ENCODE results near the gene TNC. TPM values are rescaled to one million over a fixed set of nuclear protein-coding genes. Genes with fewer than 3 reads are reported as not detected.

Gene TNC
- total RNA-seq, 2 donors from 2014 or later = 67.5 to 172 TPM

DNA sequence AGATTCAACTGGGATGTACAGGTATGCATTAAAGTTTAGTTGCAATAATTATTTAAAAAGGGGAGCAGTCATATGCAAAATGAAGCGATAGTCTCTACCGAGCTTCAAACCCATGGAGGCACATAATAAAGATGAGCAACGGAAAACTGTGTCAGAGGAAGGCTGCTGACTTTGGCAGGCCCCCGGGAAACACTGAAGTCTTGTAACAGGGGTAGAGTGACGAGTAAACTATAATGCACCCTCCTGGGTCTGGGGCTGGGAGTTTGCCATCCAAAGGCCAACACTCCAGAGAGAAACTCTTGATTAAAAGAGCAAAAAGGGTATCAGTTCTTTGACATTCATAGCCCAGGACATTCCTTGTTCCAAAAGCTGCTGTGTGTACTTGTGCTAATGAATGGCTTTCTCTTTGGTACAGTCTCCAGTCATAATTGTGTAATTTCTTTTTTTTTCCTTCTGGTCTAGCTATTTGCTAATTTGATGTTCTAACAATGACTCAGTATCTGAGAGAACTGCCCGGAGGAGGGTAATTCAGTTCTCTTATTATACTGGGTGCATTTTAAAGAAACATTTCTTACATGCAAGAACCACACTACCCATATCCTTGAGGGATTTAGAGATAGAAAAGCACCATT lies 59.2 kb downstream of the TNC start:
- Mint-ChIP-seq H3K4me3 (no peak overlapping the region), H3K36me3 (ENCODE audit: low read depth) (peaks cover 79% of the 10 kb centered on the region), H3K9me3 (no peaks in the 10 kb centered on the region), H3K27me3 (ENCODE audit: insufficient read depth) (no peaks in the 10 kb centered on the region), H3K27ac (no peak overlapping the region), H3K4me1 (peaks cover 3% of the 10 kb centered on the region)
- no peaks in the 10 kb centered on the region for H3K27me3 ChIP-seq (ENCODE audit: control insufficient read depth, insufficient read depth, low read length, poor library complexity, severe bottlenecking)
- no peak for DNase-seq
- H3K9ac ChIP-seq (ENCODE audit: extremely low read depth, low read length, poor library complexity, severe bottlenecking) = no peak overlapping the region
- no peaks in the 10 kb centered on the region for H3K9me3 ChIP-seq (ENCODE audit: control insufficient read depth, low read length)
- 92 to 95% methylated on average over 5 to 6 of the region's 6 CpGs for WGBS, 2 experiments (ENCODE audit: insufficient coverage in 1 of 2, insufficient read length in 1 of 2)
- H3K36me3 ChIP-seq (ENCODE audit: control insufficient read depth, insufficient read depth, low read length) = peaks cover 33% of the 10 kb centered on the region
- no peak overlapping the region for H3K27ac ChIP-seq (ENCODE audit: low read depth, low read length)
- H3K4me3 ChIP-seq (ENCODE audit: low read length) = no peak overlapping the region
- TF ChIP-seq, protein P1, sequence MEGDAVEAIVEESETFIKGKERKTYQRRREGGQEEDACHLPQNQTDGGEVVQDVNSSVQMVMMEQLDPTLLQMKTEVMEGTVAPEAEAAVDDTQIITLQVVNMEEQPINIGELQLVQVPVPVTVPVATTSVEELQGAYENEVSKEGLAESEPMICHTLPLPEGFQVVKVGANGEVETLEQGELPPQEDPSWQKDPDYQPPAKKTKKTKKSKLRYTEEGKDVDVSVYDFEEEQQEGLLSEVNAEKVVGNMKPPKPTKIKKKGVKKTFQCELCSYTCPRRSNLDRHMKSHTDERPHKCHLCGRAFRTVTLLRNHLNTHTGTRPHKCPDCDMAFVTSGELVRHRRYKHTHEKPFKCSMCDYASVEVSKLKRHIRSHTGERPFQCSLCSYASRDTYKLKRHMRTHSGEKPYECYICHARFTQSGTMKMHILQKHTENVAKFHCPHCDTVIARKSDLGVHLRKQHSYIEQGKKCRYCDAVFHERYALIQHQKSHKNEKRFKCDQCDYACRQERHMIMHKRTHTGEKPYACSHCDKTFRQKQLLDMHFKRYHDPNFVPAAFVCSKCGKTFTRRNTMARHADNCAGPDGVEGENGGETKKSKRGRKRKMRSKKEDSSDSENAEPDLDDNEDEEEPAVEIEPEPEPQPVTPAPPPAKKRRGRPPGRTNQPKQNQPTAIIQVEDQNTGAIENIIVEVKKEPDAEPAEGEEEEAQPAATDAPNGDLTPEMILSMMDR (conservative IDR thresholded peaks at IDR 0.05) = no peak
- peaks cover 3% of the 10 kb centered on the region for H3K4me1 ChIP-seq (ENCODE audit: control insufficient read depth, insufficient read depth, low read length)

DNA sequence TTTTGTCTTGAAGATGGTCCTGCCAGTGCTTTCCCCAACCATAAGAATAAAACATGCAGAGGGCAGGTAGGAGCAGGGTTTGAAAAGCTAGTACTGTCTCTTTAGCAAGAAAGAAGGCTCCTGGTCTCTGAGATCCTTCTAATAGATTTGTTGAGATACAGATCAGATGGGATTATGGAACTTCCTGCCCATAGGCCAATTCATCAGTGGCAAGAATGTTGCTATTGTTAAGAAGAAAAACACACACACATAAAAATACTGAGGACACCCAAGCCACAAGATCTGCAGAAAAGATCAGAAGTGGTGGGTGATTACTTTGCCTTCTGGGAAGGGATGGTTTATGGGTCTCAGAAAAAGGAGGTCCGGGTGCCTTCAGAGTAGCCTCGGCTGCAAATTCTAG lies 59.8 kb downstream of the TNC start:
- Mint-ChIP-seq H3K9me3 (no peaks in the 10 kb centered on the region), H3K36me3 (ENCODE audit: low read depth) (peaks cover 72% of the 10 kb centered on the region), H3K4me3 (no peak overlapping the region), H3K27me3 (ENCODE audit: insufficient read depth) (no peaks in the 10 kb centered on the region), H3K4me1 (peaks cover 3% of the 10 kb centered on the region), H3K27ac (no peak overlapping the region)
- Histone ChIP-seq H3K27ac (ENCODE audit: low read depth, low read length) (no peak overlapping the region), H3K9ac (ENCODE audit: extremely low read depth, low read length, poor library complexity, severe bottlenecking) (no peak overlapping the region), H3K9me3 (ENCODE audit: control insufficient read depth, low read length) (no peaks in the 10 kb centered on the region), H3K4me1 (ENCODE audit: control insufficient read depth, insufficient read depth, low read length) (peaks cover 3% of the 10 kb centered on the region), H3K27me3 (ENCODE audit: control insufficient read depth, insufficient read depth, low read length, poor library complexity, severe bottlenecking) (no peaks in the 10 kb centered on the region), H3K4me3 (ENCODE audit: low read length) (no peak overlapping the region), H3K36me3 (ENCODE audit: control insufficient read depth, insufficient read depth, low read length) (peaks cover 27% of the 10 kb centered on the region)
- no peak for DNase-seq
- WGBS, 2 experiments (ENCODE audit: insufficient coverage in 1 of 2, insufficient read length in 1 of 2) = 91 to 100% methylated on average over 2 of the region's 2 CpGs
- TF ChIP-seq, protein P1 (conservative IDR thresholded peaks at IDR 0.05) = no peak

DNA sequence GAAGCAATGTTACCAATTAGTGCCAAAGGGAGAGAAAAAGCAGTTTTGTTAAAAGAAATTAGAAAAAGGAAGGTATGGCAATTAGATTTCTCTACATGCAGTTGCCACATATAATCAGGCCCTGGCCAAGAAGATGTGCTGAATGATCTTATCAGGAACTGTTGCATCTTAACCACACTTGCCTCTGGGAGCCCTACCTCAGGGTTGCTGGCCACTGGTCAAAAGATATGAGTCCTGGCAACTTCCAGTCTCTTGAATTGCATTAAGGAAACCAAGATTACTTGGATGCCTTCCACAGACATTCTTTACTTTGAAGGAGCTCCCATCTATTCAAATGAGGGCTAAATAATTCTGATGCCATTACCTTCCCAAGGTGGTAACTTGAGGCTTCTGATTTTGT lies 60.4 kb downstream of the TNC start:
- peaks cover 25% of the 10 kb centered on the region for H3K36me3 ChIP-seq (ENCODE audit: control insufficient read depth, insufficient read depth, low read length)
- no peaks in the 10 kb centered on the region for H3K9me3 ChIP-seq (ENCODE audit: control insufficient read depth, low read length)
- H3K4me1 ChIP-seq (ENCODE audit: control insufficient read depth, insufficient read depth, low read length) = peaks cover 3% of the 10 kb centered on the region
- H3K4me1 Mint-ChIP-seq = peaks cover 3% of the 10 kb centered on the region
- H3K27ac ChIP-seq (ENCODE audit: low read depth, low read length) = no peak overlapping the region
- no peaks in the 10 kb centered on the region for H3K27me3 Mint-ChIP-seq (ENCODE audit: insufficient read depth)
- no peak overlapping the region for H3K4me3 ChIP-seq (ENCODE audit: low read length)
- no peak overlapping the region for H3K4me3 Mint-ChIP-seq
- H3K9me3 Mint-ChIP-seq = no peaks in the 10 kb centered on the region
- no peak overlapping the region for H3K27ac Mint-ChIP-seq
- peaks cover 70% of the 10 kb centered on the region for H3K36me3 Mint-ChIP-seq (ENCODE audit: low read depth)
- DNase-seq = no peak
- TF ChIP-seq, protein P1 (conservative IDR thresholded peaks at IDR 0.05) = no peak
- H3K27me3 ChIP-seq (ENCODE audit: control insufficient read depth, insufficient read depth, low read length, poor library complexity, severe bottlenecking) = no peaks in the 10 kb centered on the region
- H3K9ac ChIP-seq (ENCODE audit: extremely low read depth, low read length, poor library complexity, severe bottlenecking) = no peak overlapping the region
